Medulla oblongata (tissue), 1 donor: ENCODE measurements around the gene EED.
"Not testable (repeated sequence)": the region's sequence is repeated elsewhere in the genome, so short reads cannot be mapped to it uniquely, and the experiment has no call there.

ENCODE experiments used
- DNase-seq: peaks from one replicate; pipeline ENCODE4 v3.0.0-alpha.2; 2015; ENCODE audit errors: extremely low spot score

The EED gene

DNA sequence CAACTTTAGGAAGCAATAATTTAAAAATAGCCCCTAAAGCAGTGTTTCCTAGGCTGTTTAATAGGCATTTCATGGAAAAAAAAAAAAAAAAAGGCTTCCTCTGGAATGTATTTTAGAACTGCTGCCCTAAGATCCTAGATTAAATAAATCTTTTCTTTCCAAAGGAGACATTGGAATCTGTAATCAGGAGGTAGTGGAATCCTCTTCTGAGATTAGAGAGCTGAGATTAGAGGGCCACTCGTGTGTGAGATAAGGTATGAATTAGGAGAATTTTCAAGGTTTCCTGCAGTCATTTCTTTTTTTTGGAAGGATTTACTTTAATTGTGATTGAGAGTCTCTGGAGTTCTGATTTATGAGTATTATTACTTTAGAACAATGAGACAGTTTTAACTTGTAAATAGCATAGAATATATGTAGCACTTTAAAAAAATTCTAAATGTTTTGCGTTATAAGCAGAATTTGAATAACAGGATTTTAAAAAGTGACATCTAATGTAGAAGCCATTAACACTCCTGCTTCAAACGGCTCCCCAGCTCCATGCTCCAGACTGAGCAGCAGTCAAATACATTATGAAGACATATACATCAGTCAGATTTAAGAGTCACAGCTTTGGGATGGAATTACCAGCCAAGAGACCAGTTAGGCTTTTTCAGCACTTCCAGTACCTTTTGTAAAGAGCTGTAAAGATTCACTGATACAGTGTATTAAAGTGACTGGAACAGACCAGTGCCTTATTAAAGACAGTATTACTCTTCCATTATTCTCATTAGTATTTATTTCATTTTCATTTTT is 5.0 kb downstream of the EED start:
- DNase-seq = no peak

- DNase-seq = no peak
Measured at GRCh38 chr11:86251345-86251744, 6.8 kb downstream of the EED start.

DNA sequence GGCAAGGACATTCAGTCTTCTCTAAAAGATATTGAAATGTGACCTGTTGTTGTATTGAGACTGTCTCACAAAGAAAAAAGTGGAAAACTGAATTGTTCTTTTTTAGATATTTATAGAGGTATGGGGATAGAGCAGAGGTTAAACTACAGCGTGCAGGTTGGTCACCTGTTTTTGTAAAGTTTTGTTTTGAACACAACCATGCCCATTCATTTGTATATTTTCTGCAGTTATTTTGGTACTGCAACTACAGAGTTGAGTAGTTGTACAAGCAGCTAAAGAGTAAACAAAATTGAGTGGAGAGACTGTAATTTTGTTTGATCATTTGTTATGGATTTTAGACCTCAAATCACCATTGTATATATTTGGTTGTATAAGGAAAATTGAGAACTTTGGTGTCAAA is 11.3 kb downstream of the EED start:
- DNase-seq = no peak

DNA sequence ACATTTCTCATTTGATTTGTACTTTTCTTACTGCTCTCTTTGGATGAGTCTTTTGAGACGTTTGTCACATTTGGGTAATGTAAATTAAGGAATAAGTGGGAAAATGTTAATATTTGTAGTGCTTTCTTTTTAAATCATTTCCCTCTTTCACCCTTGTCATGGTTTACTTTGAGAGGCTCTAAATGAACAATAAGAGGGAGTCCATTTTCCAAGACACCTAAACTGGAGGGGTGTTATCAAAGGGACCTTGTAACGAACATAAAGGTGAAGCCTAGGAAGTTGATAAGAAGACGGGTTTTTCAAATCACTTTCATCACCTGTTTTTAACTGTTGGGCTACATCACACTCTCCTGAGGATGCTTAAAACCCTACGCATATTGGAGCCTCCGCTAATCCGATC is 12.1 kb downstream of the EED start:
- no peak for DNase-seq

- no peak for DNase-seq
Measured at GRCh38 chr11:86257446-86257845, 12.9 kb downstream of the EED start.

DNA sequence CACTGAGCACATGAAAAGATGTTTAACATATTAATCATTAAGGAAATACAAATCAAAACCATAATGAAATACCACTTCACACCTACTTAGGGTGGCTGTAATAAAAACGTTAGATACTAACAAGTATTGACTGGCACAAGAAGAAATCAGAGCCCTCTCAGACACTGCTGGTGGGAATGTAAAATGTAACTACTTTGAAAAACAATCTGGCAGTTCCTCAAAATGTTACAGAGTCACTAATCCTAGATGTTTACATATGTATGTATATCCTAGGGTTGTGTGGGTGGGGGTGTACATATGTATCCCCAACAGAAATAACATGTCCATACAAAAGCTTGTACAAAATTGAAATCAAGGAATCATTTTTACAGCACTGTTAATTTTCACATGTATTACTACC is 15.2 kb downstream of the EED start:
- no peak for DNase-seq

- no peak for DNase-seq
Measured at GRCh38 chr11:86261328-86261727, 16.8 kb downstream of the EED start.

GRCh38 chr11:86262387-86262786 is 17.8 kb downstream of the EED start:
- DNase-seq = no peak

DNA sequence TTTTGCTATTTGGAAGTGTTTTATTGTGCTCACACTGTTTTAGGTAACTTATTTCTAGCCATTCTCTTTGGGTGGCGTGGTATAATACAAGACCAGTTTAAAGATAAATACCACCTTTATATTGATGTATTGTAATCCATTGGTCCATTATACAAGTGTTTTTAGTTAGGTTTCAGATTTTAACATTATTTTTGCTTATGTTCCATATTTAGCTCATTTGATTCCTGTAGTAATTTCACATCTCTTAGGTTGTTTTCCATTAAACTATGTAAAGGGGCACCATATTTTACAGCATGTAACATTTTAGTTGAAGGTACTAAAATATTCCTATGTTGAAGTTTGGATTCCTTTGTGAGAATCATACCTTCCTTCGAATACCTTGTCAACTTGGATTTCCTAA is 20.1 kb downstream of the EED start:
- no peak for DNase-seq

DNA sequence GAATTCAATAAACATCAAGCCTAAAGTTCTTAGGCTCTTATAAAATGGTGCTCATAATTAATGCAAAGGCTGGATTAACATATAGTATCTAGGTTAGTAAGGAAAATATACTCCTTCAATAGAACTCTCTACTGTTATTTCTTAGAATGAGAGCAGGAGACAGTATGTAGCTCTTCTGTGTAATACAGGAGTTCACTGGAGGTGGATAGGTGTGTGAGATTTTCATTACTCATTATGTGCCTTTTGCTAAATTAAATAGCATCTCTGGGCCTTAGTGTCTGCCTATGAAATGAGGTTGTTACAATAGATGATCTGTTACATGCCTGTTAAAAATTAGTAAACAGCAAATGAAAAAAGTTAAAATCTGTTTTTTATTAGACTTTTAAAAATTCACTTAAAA is 20.6 kb downstream of the EED start:
- no peak for DNase-seq

DNA sequence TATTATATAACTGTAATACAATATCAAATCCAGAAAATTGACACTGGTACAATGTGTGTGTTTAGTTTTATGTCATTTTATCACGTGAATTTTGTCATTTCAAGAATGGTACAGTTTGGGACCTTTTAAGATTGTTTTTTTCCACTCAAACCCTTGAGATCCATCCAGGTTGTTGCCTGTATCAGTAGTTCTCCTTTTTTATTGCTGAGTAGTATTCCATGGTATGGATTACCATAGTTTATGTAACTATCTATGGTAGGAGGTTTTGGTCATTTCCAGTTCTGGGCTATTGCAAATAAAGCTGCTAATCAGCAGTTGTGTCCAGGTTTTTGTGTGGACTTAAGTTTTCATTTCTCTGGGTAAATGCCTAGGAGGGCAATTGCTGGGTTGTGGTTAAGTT is 25.1 kb downstream of the EED start:
- no peak for DNase-seq

GRCh38 chr11:86274503-86274902 is 29.9 kb downstream of the EED start:
- DNase-seq = no peak

DNA sequence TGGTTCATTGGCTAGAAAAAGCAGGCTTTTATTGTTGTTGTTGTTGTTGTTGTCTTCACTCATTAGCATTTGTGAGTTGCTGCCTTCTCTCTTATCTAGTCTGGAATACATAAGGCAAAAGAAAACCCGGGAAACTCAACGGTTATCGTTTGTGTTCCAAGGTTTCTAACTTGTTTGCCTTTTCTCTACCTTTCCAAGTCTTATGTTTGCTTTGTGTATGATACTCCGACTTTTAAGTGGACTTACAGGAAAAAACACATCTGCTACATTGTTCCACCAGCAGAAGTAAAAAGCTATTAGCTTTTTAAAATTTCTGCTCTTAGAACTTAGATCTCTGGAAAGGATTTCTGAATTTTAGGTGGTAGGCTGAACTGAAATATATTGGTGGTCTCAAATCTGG is 30.4 kb downstream of the EED start:
- DNase-seq = no peak

- DNase-seq = no peak
Measured at GRCh38 chr11:86275493-86276370, 31.2 kb downstream of the EED start.

- DNase-seq = no peak
Measured at GRCh38 chr11:86277741-86278140, 33.2 kb downstream of the EED start.

GRCh38 chr11:86278226-86278625 is 33.7 kb downstream of the EED start:
- no peak for DNase-seq

DNA sequence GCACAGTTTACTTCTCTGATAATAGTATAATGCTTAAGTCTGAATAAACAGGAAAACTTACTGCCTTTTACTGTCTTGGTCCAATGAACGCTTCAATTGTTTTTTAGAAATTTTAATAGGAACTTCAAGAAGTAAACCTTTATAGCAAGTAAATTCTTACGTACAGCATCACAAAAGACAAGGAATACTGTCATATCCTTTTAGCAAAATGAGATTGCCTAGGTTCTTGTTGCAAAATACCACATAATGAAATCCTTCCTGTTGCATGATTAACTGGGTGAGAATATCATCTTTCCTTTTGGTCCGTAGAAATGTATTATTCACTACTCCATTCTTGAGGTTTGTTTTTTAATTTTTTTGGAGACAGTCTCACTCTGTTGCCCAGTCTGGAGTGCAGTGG is 35.2 kb downstream of the EED start:
- no peak for DNase-seq

- no peak for DNase-seq
Measured at GRCh38 chr11:86287468-86287796, 42.9 kb downstream of the EED start.

- peak; percentile 32 for DNase-seq
Measured at GRCh38 chr11:86288776-86289507, 44.4 kb downstream of the EED start.

DNA sequence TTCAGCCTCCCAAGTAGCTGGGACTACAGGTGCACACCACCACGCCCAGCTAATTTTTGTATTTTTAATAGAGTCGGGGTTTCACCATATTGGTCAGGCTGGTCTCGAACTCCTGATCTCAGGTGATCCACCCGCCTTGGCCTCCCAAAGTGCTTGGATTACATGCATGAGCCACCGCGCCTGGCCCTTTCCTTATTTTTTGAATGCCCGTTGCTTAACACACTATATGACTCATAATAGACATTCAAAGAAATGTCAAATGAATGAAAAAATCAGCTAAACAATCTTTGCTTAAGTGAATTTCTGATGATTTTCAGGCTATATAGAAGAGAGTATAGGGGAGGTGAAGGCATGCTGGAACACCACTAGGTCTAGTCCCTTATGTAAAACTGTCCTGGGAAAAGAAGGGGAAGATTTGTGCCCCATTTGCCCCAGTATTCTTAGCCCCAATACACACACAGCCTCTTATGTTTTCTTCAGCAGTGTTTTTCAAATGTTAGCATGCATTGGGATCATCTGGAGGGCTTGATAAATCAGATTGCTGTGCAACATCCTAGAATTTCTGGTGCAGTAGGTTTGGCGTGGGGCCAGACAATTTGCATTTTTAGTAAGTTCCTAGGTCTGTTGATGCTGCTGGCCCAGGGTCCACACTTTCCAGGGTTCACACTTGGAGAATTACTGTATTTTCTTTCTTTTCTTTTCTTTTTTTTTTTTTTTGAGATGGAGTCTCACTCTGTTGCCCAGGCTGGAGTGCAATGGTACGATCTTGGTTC is 45.1 kb downstream of the EED start:
- not testable (repeated sequence) for DNase-seq

DNA sequence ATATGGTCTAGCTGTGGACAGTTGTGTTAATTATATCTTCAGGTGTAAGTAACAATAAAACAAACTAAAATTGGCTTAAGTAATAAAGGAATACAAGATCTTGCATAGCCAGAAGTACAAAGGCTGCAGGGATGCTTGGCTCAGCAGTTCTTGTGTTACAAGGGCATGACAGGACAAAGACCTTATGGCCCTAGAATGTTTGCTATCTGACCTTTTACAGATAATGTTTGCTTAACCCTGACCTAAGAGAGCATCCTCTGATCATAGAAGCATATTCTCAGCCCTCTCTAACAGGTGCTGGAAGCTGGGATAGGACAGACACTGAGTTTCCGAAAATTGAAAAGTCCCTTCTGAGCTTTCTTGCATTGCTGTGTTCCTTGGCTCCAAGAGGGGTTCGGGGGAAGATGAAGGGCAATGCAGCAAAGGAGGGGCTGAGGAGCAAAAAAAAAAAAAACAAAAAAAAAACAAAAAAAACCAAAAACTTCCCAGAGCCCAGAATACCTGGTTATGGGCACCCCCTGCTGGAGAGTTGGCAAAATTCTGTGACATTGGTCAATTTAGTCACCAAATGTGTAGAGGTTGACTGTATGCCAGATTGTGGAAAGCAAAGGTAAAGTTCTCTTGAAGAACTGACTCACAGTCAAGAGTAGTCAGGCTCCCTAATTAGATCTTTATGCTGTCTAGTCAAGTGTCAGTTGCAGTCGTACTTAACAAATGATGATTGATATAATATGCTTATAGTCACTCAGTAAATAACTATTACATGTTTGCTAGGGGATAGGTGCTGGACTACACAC is 47.1 kb downstream of the EED start:
- peak; percentile 66 for DNase-seq
